ENCODE measurements around the gene GPR62.

Gene GPR62

GRCh38 chr3:51957520-51958205, 2.5 kb downstream of the GPR62 start:
- no peak overlapping the region for H3K4me3 ChIP-seq (replicated peaks in 1 of 2; ENCODE audit: low read depth in 2 of 2, low read length in 2 of 2)
- no peak for DNase-seq (ENCODE audit: low read depth in 2 of 2)
- TF ChIP-seq CTCF (IDR thresholded peaks at IDR 0.05; ENCODE audit: low read depth, low read length) = no peak

- no peak overlapping the region for H3K4me3 ChIP-seq (replicated peaks in 1 of 2; ENCODE audit: low read depth in 2 of 2, low read length in 2 of 2)
- TF ChIP-seq CTCF (IDR thresholded peaks at IDR 0.05; ENCODE audit: low read depth, low read length) = no peak
- no peak for DNase-seq (ENCODE audit: low read depth in 2 of 2)
These were observed 3.7 kb downstream of the GPR62 start for GRCh38 chr3:51958603-51959521.

- no peak overlapping the region for H3K4me3 ChIP-seq (replicated peaks in 1 of 2; ENCODE audit: low read depth in 2 of 2, low read length in 2 of 2)
- TF ChIP-seq CTCF (IDR thresholded peaks at IDR 0.05; ENCODE audit: low read depth, low read length) = no peak
These were observed 4.5 kb downstream of the GPR62 start for GRCh38 chr3:51959651-51960050.

GRCh38 chr3:51960386-51960785, 5.2 kb downstream of the GPR62 start:
- TF ChIP-seq CTCF (IDR thresholded peaks at IDR 0.05; ENCODE audit: low read depth, low read length) = no peak
- no peak overlapping the region for H3K4me3 ChIP-seq (replicated peaks in 1 of 2; ENCODE audit: low read depth in 2 of 2, low read length in 2 of 2)

More at GRCh38 chr3:51959651-51960050, 4.5 kb downstream of the GPR62 start:
- DNase-seq (ENCODE audit: low read depth in 2 of 2) = no peak

GRCh38 chr3:51961011-51961410, 5.8 kb downstream of the GPR62 start:
- DNase-seq (ENCODE audit: low read depth in 2 of 2) = no peak
- TF ChIP-seq CTCF (IDR thresholded peaks at IDR 0.05; ENCODE audit: low read depth, low read length) = no peak
- H3K4me3 ChIP-seq (replicated peaks in 1 of 2; ENCODE audit: low read depth in 2 of 2, low read length in 2 of 2) = no peak overlapping the region

More at GRCh38 chr3:51960386-51960785, 5.2 kb downstream of the GPR62 start:
- no peak for DNase-seq (ENCODE audit: low read depth in 2 of 2)

GRCh38 chr3:51961602-51962569, 6.7 kb downstream of the GPR62 start:
- H3K4me3 ChIP-seq (replicated peaks in 1 of 2; ENCODE audit: low read depth in 2 of 2, low read length in 2 of 2) = no peak overlapping the region
- DNase-seq (ENCODE audit: low read depth in 2 of 2) = no peak
- no peak for TF ChIP-seq CTCF (IDR thresholded peaks at IDR 0.05; ENCODE audit: low read depth, low read length)

Data from cardiac fibroblast (primary cell).